ENCODE measurements around the gene MYBPC2.

GRCh38 chr19:50475736-50476223 lies 43.1 kb downstream of the MYBPC2 start:
- TF ChIP-seq POLR2AphosphoS5 (IDR thresholded peaks at IDR 0.05) (peak in 1 of 3 donors; percentile 6), POLR2A (IDR thresholded peaks at IDR 0.05) (no peak)

Data from suprapubic skin (tissue), 4 donors.